Sigmoid colon (tissue), 7 donors: ENCODE results near the gene ABCA13. TPM values are rescaled to one million over a fixed set of nuclear protein-coding genes. Genes with fewer than 3 reads are reported as not detected.

Source experiments
- DNase-seq: peaks from one replicate; pipeline ENCODE4 v3.0.0-alpha.2; 2019
- H3K27ac ChIP-seq, 4 donors: fragments of 200-600 bp; sonication (generic); one replicate each; pipeline ENCODE4 v1.5.1; 2016 to 2019; ENCODE audit warnings: mild to moderate bottlenecking in 1 of 4
- H3K27me3 ChIP-seq, 3 donors: fragments of 200-600 bp; sonication (generic); one replicate each; pipeline ENCODE4 v1.5.1; 2019; ENCODE audit warnings: mild to moderate bottlenecking in 1 of 3
- H3K36me3 ChIP-seq, 4 donors: fragments of 200-600 bp; sonication (generic); one replicate each; pipeline ENCODE4 v1.5.1; 2016 to 2019
- H3K4me1 ChIP-seq, 4 donors: fragments of 200-600 bp; sonication (generic); one replicate each; pipeline ENCODE4 v1.5.1; 2017 to 2019
- H3K4me3 ChIP-seq, 4 donors: fragments of 200-600 bp; sonication (generic); one replicate each; pipeline ENCODE4 v1.5.1; 2017 to 2019; ENCODE audit warnings: mild to moderate bottlenecking in 2 of 4, moderate library complexity in 1 of 4
- H3K9me3 ChIP-seq, 4 donors: fragments of 200-600 bp in 3 of 4; sonication (generic) in 3 of 4; one replicate each; pipeline versions ENCODE4 v1.5.1 to v1.6.1; 2013 to 2019
- EP300 ChIP-seq, 4 donors: sonication (generic); formaldehyde crosslinking; IDR thresholded peaks; one replicate each; pipeline ENCODE4 v1.6.1; 2017; ENCODE audit warnings: antibody characterized with exemption in 4 of 4
- POLR2A ChIP-seq, 2 donors: fragments of 450-650 bp; IDR thresholded peaks; one replicate each; pipeline ENCODE4 v1.6.1; 2016; ENCODE audit warnings: antibody characterized with exemption in 2 of 2, mild to moderate bottlenecking in 2 of 2, moderate library complexity in 2 of 2
- POLR2AphosphoS5 ChIP-seq, 4 donors: sonication (generic); formaldehyde crosslinking; IDR thresholded peaks; one replicate each; pipeline ENCODE4 v1.6.1; 2017; ENCODE audit warnings: antibody characterized with exemption in 4 of 4
- WGBS, 2 donors: extraction: QIAGEN DNeasy Blood & Tissue Kit; methylation state at CpG; one replicate each; pipeline ENCODE4 v1.1.7; 2013; 5-methylcytosine and 5-hydroxymethylcytosine counted together
- intact Hi-C: fragments of 100-400 bp; cut with DNase I; formaldehyde crosslinking; loops from one replicate; pipeline ENCODE4 v1.15.1; 2023
- polyA plus RNA-seq, 3 donors: library from polyadenylated mRNA; stranded (reverse); fragments of 200-250 nt; gene quantifications; one replicate each; pipeline ENCODE4 v1.2.3, GENCODE V29; 2013
- total RNA-seq, 4 donors: library from RNA; depleted of rRNA; stranded (reverse); fragments of >200 nt; gene quantifications; one replicate each; pipeline ENCODE4 v1.1.0, GENCODE V29; 2016
- TF ChIP-seq, protein P1 (sequence below), 4 experiments: fragments of 450-650 bp in 3 of 4; fragments of 200-600 bp in 1 of 4; IDR thresholded peaks; one replicate each; pipeline ENCODE4 v1.5.1; 2016 to 2019; ENCODE audit warnings: antibody characterized with exemption in 4 of 4, mild to moderate bottlenecking in 3 of 4, moderate library complexity in 2 of 4
- donor health status: healthy with polysubstance abuse.
- donor health status: Bipolar disorder and iron deficiency.
- donor health status: healthy.

Gene ABCA13
- total and polyA plus RNA-seq, 7 donors, result under 0.01 to 0.71 (median 0.14) TPM; not detected in 2

DNA sequence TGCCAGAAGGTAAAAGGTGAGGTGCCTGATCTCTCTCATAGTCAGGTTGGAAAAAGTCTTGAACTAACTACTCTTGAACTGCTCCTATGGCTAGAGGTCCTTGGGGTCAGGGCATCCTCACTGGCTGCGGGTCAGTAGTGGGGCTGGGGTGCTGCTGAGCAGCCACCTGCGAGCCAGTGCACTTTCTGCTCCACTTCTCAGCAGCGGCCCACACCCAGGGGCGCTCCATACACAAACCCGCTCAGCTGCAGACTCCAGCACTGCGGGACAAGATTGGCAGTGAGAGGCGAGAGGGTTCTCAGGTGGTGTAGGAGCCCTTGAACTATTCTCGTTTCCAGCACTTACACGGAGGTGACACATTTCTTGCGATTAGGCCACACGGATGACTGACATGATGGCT, 6.0 kb downstream of the ABCA13 start:
- no peak overlapping the region for H3K4me3 ChIP-seq
- DNase-seq, result no peak
- H3K4me1 ChIP-seq, result no peaks in the 10 kb centered on the region
- H3K36me3 ChIP-seq, result no peaks in the 10 kb centered on the region
- intact Hi-C loops, result no loop called here
- no peaks in the 10 kb centered on the region for H3K9me3 ChIP-seq
- no peak overlapping the region for H3K27ac ChIP-seq
- TF ChIP-seq EP300 (IDR thresholded peaks at IDR 0.05), result no peak
- TF ChIP-seq POLR2A (IDR thresholded peaks at IDR 0.05), result no peak
- TF ChIP-seq, protein P1, sequence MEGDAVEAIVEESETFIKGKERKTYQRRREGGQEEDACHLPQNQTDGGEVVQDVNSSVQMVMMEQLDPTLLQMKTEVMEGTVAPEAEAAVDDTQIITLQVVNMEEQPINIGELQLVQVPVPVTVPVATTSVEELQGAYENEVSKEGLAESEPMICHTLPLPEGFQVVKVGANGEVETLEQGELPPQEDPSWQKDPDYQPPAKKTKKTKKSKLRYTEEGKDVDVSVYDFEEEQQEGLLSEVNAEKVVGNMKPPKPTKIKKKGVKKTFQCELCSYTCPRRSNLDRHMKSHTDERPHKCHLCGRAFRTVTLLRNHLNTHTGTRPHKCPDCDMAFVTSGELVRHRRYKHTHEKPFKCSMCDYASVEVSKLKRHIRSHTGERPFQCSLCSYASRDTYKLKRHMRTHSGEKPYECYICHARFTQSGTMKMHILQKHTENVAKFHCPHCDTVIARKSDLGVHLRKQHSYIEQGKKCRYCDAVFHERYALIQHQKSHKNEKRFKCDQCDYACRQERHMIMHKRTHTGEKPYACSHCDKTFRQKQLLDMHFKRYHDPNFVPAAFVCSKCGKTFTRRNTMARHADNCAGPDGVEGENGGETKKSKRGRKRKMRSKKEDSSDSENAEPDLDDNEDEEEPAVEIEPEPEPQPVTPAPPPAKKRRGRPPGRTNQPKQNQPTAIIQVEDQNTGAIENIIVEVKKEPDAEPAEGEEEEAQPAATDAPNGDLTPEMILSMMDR (IDR thresholded peaks at IDR 0.05), result no peak
- TF ChIP-seq POLR2AphosphoS5 (IDR thresholded peaks at IDR 0.05), result no peak
- WGBS, 2 donors, result 91 to 94% methylated on average over 11 of the region's 11 CpGs
- H3K27me3 ChIP-seq, result no peaks in the 10 kb centered on the region

DNA sequence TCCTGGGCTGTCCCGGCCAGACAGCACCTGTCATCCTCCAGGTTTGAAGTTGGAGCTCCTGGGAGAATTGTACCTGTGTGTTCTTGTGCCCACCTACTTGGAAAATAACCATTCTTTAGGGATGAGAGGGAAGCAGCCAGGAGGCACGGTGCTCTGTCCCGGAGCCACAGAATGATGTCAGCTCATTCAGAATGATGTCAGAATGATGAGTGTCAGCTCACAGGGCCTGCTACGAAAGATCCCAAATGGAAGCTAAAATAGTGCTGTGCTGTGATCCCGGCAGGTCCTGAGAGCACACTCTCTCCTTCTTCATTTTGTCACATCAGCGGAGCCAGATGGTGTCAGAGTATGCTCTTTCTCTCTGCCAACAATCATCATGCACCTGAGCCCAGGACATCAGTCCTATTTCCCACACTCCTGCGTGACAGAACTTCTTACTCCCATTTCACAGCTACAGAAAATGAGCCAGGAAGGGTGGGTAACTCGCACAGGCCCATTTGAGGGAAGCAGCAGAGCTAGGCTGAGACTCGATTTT, 8.3 kb downstream of the ABCA13 start:
- Histone ChIP-seq H3K4me3 (no peak overlapping the region), H3K4me1 (no peaks in the 10 kb centered on the region), H3K9me3 (no peaks in the 10 kb centered on the region), H3K27me3 (no peaks in the 10 kb centered on the region), H3K36me3 (no peaks in the 10 kb centered on the region), H3K27ac (no peak overlapping the region)
- intact Hi-C loops, result no loop called here
- 86 to 87% methylated on average over 9 of the region's 9 CpGs for WGBS, 2 donors
- TF ChIP-seq EP300 (IDR thresholded peaks at IDR 0.05) (no peak), POLR2AphosphoS5 (IDR thresholded peaks at IDR 0.05) (no peak), POLR2A (IDR thresholded peaks at IDR 0.05) (no peak)
- TF ChIP-seq, protein P1 (IDR thresholded peaks at IDR 0.05), result no peak
- DNase-seq, result no peak

DNA sequence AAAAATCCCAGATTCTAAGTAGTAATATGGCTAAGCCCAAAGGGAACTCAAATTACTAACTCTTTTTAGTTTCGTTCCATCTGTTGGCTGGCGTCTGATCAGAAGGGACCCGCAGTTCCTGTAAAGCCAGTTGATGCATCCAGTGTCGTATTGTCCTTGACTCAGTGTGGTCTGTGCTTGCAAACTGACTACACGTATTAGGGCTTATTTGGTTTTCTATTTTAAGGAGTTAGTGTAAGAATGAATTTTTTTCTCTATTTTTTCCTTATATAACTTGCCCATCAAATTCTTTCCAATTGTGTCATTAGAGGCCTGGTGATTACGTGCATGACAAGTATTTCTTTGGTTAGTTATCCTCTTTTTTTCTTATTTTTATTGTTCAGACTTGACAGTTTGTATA, 9.7 kb downstream of the ABCA13 start:
- Histone ChIP-seq H3K36me3 (no peaks in the 10 kb centered on the region), H3K27me3 (no peaks in the 10 kb centered on the region), H3K4me1 (no peaks in the 10 kb centered on the region), H3K9me3 (no peaks in the 10 kb centered on the region), H3K4me3 (no peak overlapping the region), H3K27ac (no peak overlapping the region)
- WGBS, 2 donors, result 86 to 87% methylated on average over 6 of the region's 6 CpGs
- intact Hi-C loops, result no loop called here
- DNase-seq, result no peak
- TF ChIP-seq EP300 (IDR thresholded peaks at IDR 0.05) (no peak), POLR2AphosphoS5 (IDR thresholded peaks at IDR 0.05) (no peak), POLR2A (IDR thresholded peaks at IDR 0.05) (no peak)
- TF ChIP-seq, protein P1 (IDR thresholded peaks at IDR 0.05), result no peak

DNA sequence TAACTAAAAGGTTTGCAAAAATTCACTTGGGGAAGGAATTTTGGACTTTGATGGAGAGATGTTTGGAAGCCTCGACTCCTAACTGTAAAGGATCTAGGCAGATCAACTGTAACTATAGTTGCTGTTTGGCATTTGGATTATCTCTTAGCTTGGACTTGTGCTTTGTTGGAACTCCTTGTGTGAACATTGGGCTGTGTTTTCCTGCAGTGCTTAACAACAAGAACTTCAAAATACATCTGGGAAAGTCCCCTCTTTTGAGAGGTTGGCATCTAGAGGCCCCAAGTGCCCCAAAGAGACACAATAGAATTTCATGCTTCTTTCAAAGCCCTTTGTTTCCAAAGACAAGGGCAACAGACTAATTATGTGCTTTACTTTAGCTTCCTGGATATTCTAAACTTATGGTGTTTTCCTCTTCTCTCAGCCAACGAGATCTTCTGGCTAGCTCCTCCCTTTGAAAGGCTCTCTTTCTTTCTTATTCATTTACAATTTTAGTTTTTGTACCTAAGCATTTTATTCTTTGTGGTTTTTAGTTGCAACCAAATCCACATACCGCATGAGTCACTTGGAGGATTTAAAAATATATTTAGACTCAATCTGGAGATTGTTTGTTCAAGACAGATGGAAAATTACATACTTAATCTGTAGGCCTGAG, 11.6 kb downstream of the ABCA13 start:
- H3K9me3 ChIP-seq, result no peaks in the 10 kb centered on the region
- H3K36me3 ChIP-seq, result no peaks in the 10 kb centered on the region
- TF ChIP-seq, protein P1 (IDR thresholded peaks at IDR 0.05), result no peak
- TF ChIP-seq POLR2A (IDR thresholded peaks at IDR 0.05) (no peak), POLR2AphosphoS5 (IDR thresholded peaks at IDR 0.05) (no peak), EP300 (IDR thresholded peaks at IDR 0.05) (no peak)
- DNase-seq, result no peak
- WGBS, 2 donors, result 58 to 60% methylated on average over 3 of the region's 3 CpGs
- no peaks in the 10 kb centered on the region for H3K4me1 ChIP-seq
- intact Hi-C loops, result no loop called here
- H3K27ac ChIP-seq, result no peak overlapping the region
- no peaks in the 10 kb centered on the region for H3K27me3 ChIP-seq
- no peak overlapping the region for H3K4me3 ChIP-seq

DNA sequence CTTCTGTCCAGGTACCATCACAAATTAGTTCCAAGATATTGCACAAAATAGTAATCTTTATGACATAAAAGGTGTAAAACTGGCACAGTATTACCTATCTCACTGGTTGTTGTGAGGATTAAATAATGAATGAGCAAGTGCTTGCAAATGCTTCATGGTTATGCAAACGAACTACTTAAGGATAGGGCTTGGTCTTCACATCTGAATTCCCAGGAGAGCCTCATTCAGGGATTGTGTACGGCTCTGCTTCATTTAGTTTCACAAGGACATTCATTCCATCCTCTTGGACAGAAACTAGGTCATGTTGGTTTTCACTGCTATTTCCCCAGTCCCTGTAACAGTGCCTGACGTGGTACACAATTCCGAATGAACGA, 12.1 kb downstream of the ABCA13 start:
- TF ChIP-seq, protein P1 (IDR thresholded peaks at IDR 0.05), result no peak
- TF ChIP-seq POLR2A (IDR thresholded peaks at IDR 0.05) (no peak), POLR2AphosphoS5 (IDR thresholded peaks at IDR 0.05) (no peak), EP300 (IDR thresholded peaks at IDR 0.05) (no peak)
- Histone ChIP-seq H3K27ac (no peak overlapping the region), H3K27me3 (no peaks in the 10 kb centered on the region), H3K4me1 (no peaks in the 10 kb centered on the region), H3K9me3 (no peaks in the 10 kb centered on the region), H3K4me3 (no peak overlapping the region), H3K36me3 (no peaks in the 10 kb centered on the region)
- intact Hi-C loops, result no loop called here
- DNase-seq, result no peak
- WGBS, 2 donors, result 74 to 84% methylated on average over 5 of the region's 5 CpGs
